A673 (cell line): ENCODE measurements around the gene RACGAP1. TPM values are rescaled to one million over a fixed set of nuclear protein-coding genes. Genes with fewer than 3 reads are reported as not detected.

ENCODE experiments used
- BruUV-seq: library from RNA; stranded (reverse); fragments of 400-500 nt; replicated peaks from 2 replicates; lab custom pipeline; 2021; lab: Mats Ljungman, UMichigan
- CTCF ChIA-PET: fragments of 300-600 bp; sonication (Branson Sonifier 250); formaldehyde crosslinking; loops from one replicate; lab custom pipeline; 2022; ENCODE audit warnings: antibody characterized with exemption; lab: Charles Lee
- POLR2A ChIA-PET: fragments of 300-600 bp; sonication (Branson Sonifier 250); formaldehyde crosslinking; loops from one replicate; lab custom pipeline; 2022; ENCODE audit warnings: antibody characterized with exemption; ENCODE audit not compliant: low non-redundant PET; lab: Charles Lee
- DNase-seq: peaks from one replicate; pipeline ENCODE4 v3.0.0-alpha.2; 2015; ENCODE audit warnings: low spot score
- H3K27ac ChIP-seq: fragments of 200-600 bp; sonication (generic); 2 replicates; pipeline ENCODE4 v1.5.1; 2016; ENCODE audit warnings: mixed run types, low read depth, mild to moderate bottlenecking, mixed read lengths, antibody characterized with exemption, low read length; ENCODE audit not compliant: poor library complexity, severe bottlenecking
- H3K27me3 ChIP-seq: fragments of 200-600 bp; sonication (generic); replicated peaks from 2 replicates; pipeline ENCODE4 v1.6.1; 2017; ENCODE audit warnings: mixed run types, low read depth, mild to moderate bottlenecking, mixed read lengths, antibody characterized with exemption, low read length; ENCODE audit not compliant: insufficient read depth, poor library complexity
- H3K36me3 ChIP-seq: fragments of 200-600 bp; sonication (generic); 2 replicates; pipeline ENCODE4 v1.6.1; 2016; ENCODE audit warnings: mixed run types, mild to moderate bottlenecking, mixed read lengths, antibody characterized with exemption, low read length; ENCODE audit not compliant: insufficient read depth, poor library complexity, severe bottlenecking
- H3K4me1 ChIP-seq: fragments of 200-600 bp; sonication (generic); 2 replicates; pipeline ENCODE4 v1.6.1; 2017; ENCODE audit warnings: mixed run types, mild to moderate bottlenecking, mixed read lengths, antibody characterized with exemption, low read length; ENCODE audit not compliant: insufficient read depth, poor library complexity, severe bottlenecking
- H3K4me3 ChIP-seq: fragments of 200-600 bp; sonication (generic); 2 replicates; pipeline ENCODE4 v1.5.1; 2016; ENCODE audit warnings: low read depth, mixed run types, mild to moderate bottlenecking, mixed read lengths, low read length; ENCODE audit not compliant: poor library complexity, severe bottlenecking
- H3K9me3 ChIP-seq: fragments of 200-600 bp; sonication (generic); 2 replicates; pipeline ENCODE4 v1.6.1; 2016; ENCODE audit warnings: mixed run types, low read depth, mild to moderate bottlenecking, mixed read lengths, antibody characterized with exemption, low read length; ENCODE audit not compliant: poor library complexity, severe bottlenecking
- CTCF ChIP-seq: fragments of 300-800, 200-600 bp; sonication (generic); conservative IDR thresholded peaks from 2 replicates; pipeline ENCODE4 v1.5.1; 2017; ENCODE audit warnings: low read depth, mild to moderate bottlenecking, antibody characterized with exemption, low read length, moderate library complexity, mixed read lengths
- EZH2 ChIP-seq: fragments of 200-600 bp; sonication (generic); IDR thresholded peaks from 2 replicates; pipeline ENCODE4 v1.6.1; 2017; ENCODE audit warnings: borderline replicate concordance, low read depth, mild to moderate bottlenecking, mixed read lengths, antibody characterized with exemption, low read length; ENCODE audit not compliant: poor library complexity, severe bottlenecking
- intact Hi-C: fragments of 100-400 bp; cut with micrococcal nuclease; formaldehyde crosslinking; loops from one replicate; pipeline ENCODE4 v1.10.0; 2022; ENCODE audit not compliant: unreplicated experiment
- total RNA-seq: library from RNA; stranded (reverse); gene quantifications from 2 replicates; pipeline ENCODE4 v1.2.3, GENCODE V29; 2021

The RACGAP1 gene
- total RNA-seq, 1 experiment from 2014 or later, result 173 TPM

DNA sequence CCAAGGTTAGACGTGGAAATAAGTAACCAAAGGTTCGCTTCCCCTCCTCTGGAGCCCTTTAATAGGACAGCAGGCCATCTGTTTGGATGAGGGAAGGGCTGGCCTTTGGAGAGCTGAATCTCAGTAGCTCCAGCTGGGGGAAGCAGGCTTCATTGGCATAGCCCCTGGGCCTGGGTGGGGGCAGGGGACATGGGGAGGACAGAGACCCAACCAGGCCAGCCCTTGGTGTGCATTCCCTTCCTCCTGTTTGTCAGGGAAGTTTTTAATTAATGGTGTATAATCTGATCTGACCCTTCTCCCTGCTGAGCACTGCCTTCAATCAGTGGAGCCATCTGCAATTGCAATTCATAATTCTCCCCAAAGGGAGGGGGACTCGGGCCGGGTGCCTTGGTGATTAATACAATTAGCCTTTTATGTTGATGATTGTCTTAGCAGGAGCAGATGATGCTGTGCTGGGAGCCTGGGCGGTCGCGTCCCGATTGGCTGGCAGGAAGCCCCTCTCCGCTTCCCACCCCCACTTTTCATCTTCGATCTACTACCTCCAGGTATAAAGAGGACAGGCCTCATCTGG, 46.2 kb downstream of the RACGAP1 start:
- TF ChIP-seq CTCF (no peak), EZH2 (no peak)
- intact Hi-C loops, result no loop called here
- no peak for DNase-seq
- ChIA-PET CTCF (interaction anchor here (1.0 to 2.4 kb wide), 3 partner anchors 12 to 91 kb away, joined by 3 to 10 read pairs (median 3); no protein-coding TSS in a partner anchor), POLR2A (no interaction called here)
- no peaks in the 10 kb centered on the region for H3K27me3 ChIP-seq
- H3K4me1 ChIP-seq, result peaks cover 7% of the 10 kb centered on the region
- H3K4me3 ChIP-seq, result no peak overlapping the region
- BruUV-seq, result no TSS peak
- H3K9me3 ChIP-seq, result no peaks in the 10 kb centered on the region
- H3K36me3 ChIP-seq, result no peaks in the 10 kb centered on the region
- H3K27ac ChIP-seq, result no peak overlapping the region

DNA sequence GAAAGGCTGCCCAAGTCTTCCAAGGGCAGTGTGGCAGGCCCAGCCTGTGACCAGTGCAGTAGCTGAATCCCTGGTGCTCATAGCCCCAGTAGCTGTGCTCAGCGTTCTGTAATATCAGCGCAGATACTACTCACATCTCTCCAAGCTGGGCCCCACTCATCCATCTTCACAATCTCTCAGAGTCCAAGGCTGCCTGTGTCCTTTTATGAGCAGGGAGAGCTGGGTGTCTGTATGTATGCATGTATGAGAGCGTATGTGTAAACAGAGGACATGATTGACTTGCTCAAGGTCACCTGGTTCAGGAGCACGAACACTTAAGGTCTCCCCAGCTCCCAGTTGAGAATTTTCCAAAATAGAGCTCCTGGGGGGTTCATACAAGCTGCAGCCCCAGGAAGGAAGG, 47.2 kb downstream of the RACGAP1 start:
- CTCF ChIA-PET, result interaction anchor here (2.4 kb wide), 1 partner anchor 11 kb away, joined by 10 read pairs; no protein-coding TSS in a partner anchor
- POLR2A ChIA-PET, result interaction anchor here (0.6 kb wide), 1 partner anchor 118 kb away, joined by 14 read pairs; no protein-coding TSS in a partner anchor
- BruUV-seq, result no TSS peak
- intact Hi-C loops, result no loop called here
- no peaks in the 10 kb centered on the region for H3K9me3 ChIP-seq
- H3K27ac ChIP-seq, result no peak overlapping the region
- H3K4me3 ChIP-seq, result no peak overlapping the region
- no peak for DNase-seq
- H3K4me1 ChIP-seq, result no peaks in the 10 kb centered on the region
- no peaks in the 10 kb centered on the region for H3K27me3 ChIP-seq
- TF ChIP-seq CTCF (no peak), EZH2 (no peak)
- no peaks in the 10 kb centered on the region for H3K36me3 ChIP-seq

- Histone ChIP-seq H3K4me1 (no peaks in the 10 kb centered on the region), H3K4me3 (no peak overlapping the region), H3K27me3 (no peaks in the 10 kb centered on the region), H3K9me3 (no peaks in the 10 kb centered on the region), H3K27ac (no peak overlapping the region), H3K36me3 (no peaks in the 10 kb centered on the region)
- BruUV-seq, result no TSS peak
- no peak for TF ChIP-seq EZH2
- TF ChIP-seq CTCF, result no peak
- DNase-seq, result no peak
- ChIA-PET POLR2A (interaction anchor here (0.6 kb wide), 1 partner anchor 233 kb away, joined by 4 read pairs; no protein-coding TSS in a partner anchor), CTCF (no interaction called here)
- intact Hi-C loops, result no loop called here
These were observed 48.7 kb downstream of the RACGAP1 start for GRCh38 chr12:49976557-49976956.
